ENCODE measurements around the gene PAN2.

Gene PAN2

DNA sequence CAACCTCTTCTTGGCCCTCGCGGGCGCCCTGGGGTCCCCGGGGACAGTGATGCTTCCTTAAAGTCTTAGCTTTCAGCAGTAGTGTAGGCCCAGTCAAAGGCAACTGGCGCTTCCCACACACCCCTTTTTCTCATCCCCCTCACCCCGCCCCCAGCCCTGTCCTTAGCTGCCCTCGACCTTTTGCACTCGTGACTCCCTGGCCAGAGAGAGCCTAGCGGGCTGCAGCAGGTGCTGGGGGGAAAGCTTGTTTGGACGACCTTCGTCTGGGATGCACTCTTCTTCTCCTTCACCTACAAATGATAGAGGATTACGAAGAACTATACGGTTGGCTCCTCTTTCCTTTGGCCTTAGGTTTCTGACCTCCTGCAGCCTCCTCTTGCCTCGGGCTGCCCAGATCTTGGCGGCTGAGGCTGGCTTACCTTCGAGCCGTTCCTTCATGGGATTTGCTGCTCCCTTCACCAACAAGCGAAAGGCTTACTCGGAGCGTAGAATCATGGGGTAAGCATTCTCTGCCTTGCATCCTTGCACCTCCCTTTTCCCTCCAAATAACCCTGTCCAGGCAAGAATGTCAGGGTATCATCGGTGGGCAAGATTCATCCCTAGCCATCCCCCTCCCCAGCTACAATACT lies 66.2 kb downstream of the PAN2 start:
- no peak for DNase-seq (ENCODE audit: low read depth)

GRCh38 chr12:56266693-56267442 lies 66.9 kb downstream of the PAN2 start, which contains the start of gene COQ10A:
Gene COQ10A (plus strand): TSS chr12:56266942. CDS start chr12:56267119, 177 bp downstream.
- DNase-seq (ENCODE audit: low read depth): peak; percentile 88
